Adrenal gland (tissue), 5 donors: ENCODE measurements around the gene IFT88.

Experiments
- POLR2A ChIP-seq, 2 donors: fragments of 450-650 bp; IDR thresholded peaks; one replicate each; pipeline ENCODE4 v1.6.1; 2017; ENCODE audit warnings: antibody characterized with exemption in 2 of 2, mild to moderate bottlenecking in 2 of 2, moderate library complexity in 1 of 2
- TF ChIP-seq, protein P1 (sequence below), 6 experiments: fragments of 450-650 bp in 4 of 6; fragments of 200-600 bp in 2 of 6; sonication (generic) in 1 of 6; IDR thresholded peaks; 1 replicate in 5 of 6; 2 replicates in 1 of 6; pipeline versions ENCODE4 v1.5.1 to v1.8.0; 2016 to 2021; ENCODE audit warnings: antibody characterized with exemption in 6 of 6, mild to moderate bottlenecking in 2 of 6, moderate library complexity in 1 of 6
- donor health status: DM: no; HTN: no; CAD: no.

DNA sequence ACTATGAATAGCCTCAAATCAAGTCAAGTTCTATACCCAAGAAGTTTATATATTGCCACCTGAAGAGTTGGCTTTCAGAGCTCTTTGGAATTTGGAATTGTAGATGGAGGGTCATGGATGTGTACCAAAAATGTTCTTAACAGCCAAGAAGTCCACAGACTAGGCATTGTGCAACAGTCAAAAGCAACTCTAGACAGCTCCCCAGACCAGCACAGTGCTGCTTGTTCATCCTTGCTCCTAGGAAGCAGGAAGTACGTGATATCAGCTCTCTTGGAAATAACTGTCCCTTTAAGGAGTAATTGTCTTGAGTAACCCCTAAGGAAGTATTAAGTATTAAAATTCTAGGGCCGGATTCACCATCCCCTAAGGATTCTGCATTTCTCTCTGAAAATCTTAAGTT lies 105.8 kb downstream of the IFT88 start:
- no peak for TF ChIP-seq POLR2A (IDR thresholded peaks at IDR 0.05)
- TF ChIP-seq, protein P1, sequence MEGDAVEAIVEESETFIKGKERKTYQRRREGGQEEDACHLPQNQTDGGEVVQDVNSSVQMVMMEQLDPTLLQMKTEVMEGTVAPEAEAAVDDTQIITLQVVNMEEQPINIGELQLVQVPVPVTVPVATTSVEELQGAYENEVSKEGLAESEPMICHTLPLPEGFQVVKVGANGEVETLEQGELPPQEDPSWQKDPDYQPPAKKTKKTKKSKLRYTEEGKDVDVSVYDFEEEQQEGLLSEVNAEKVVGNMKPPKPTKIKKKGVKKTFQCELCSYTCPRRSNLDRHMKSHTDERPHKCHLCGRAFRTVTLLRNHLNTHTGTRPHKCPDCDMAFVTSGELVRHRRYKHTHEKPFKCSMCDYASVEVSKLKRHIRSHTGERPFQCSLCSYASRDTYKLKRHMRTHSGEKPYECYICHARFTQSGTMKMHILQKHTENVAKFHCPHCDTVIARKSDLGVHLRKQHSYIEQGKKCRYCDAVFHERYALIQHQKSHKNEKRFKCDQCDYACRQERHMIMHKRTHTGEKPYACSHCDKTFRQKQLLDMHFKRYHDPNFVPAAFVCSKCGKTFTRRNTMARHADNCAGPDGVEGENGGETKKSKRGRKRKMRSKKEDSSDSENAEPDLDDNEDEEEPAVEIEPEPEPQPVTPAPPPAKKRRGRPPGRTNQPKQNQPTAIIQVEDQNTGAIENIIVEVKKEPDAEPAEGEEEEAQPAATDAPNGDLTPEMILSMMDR (IDR thresholded peaks at IDR 0.05): no peak
